NB4 (cell line): ENCODE measurements around the gene MYEOV.

Experiments used
- CTCF ChIP-seq: IDR thresholded peaks from one replicate; pipeline ENCODE4 v1.5.1; 2012; ENCODE audit warnings: low read depth, low read length
- MAX ChIP-seq: IDR thresholded peaks from 2 replicates; pipeline ENCODE4 v1.6.1; 2011; ENCODE audit warnings: low read depth, low read length
- POLR2A ChIP-seq: IDR thresholded peaks from 2 replicates; pipeline ENCODE4 v1.6.1; 2011; ENCODE audit warnings: mild to moderate bottlenecking; ENCODE audit not compliant: insufficient read length; ENCODE audit errors: extremely low read depth

GRCh38 chr11:69319255-69320106 is 25.5 kb downstream of the MYEOV start:
- TF ChIP-seq CTCF, result no peak
- TF ChIP-seq POLR2A, result no peak
- no peak for TF ChIP-seq MAX
